GM21515 (cell line): Measurements from ENCODE around the gene ZBTB7C.
"Not testable (repeated sequence)": the region's sequence is repeated elsewhere in the genome, so short reads cannot be mapped to it uniquely, and the experiment has no call there.

ENCODE experiments used
- ATAC-seq: cut with Tn5 transposase; IDR thresholded peaks from one replicate; pipeline ENCODE4 v1.9.1; 2021; ENCODE audit not compliant: unreplicated experiment

Gene ZBTB7C

GRCh38 chr18:48303883-48304282, 105.3 kb downstream of the ZBTB7C start:
- ATAC-seq = no peak

GRCh38 chr18:48302736-48303135, 106.4 kb downstream of the ZBTB7C start:
- no peak for ATAC-seq

- ATAC-seq = no peak
These were observed 108.7 kb downstream of the ZBTB7C start for GRCh38 chr18:48300463-48300961.

- no peak for ATAC-seq
These were observed 112.0 kb downstream of the ZBTB7C start for GRCh38 chr18:48297139-48297538.

GRCh38 chr18:48296581-48296980, 112.6 kb downstream of the ZBTB7C start:
- no peak for ATAC-seq

- ATAC-seq = no peak
These were observed 113.4 kb downstream of the ZBTB7C start for GRCh38 chr18:48295586-48296311.

- no peak for ATAC-seq
These were observed 114.1 kb downstream of the ZBTB7C start for GRCh38 chr18:48294899-48295585.

GRCh38 chr18:48293954-48294898, 115.0 kb downstream of the ZBTB7C start:
- ATAC-seq = no peak

- no peak for ATAC-seq
These were observed 116.3 kb downstream of the ZBTB7C start for GRCh38 chr18:48292782-48293424.

GRCh38 chr18:48292229-48292628, 117.0 kb downstream of the ZBTB7C start:
- no peak for ATAC-seq

GRCh38 chr18:48290162-48290926, 118.8 kb downstream of the ZBTB7C start:
- no peak for ATAC-seq

- no peak for ATAC-seq
These were observed 124.4 kb downstream of the ZBTB7C start for GRCh38 chr18:48284743-48285142.

- ATAC-seq = not testable (repeated sequence)
These were observed 125.2 kb downstream of the ZBTB7C start for GRCh38 chr18:48284011-48284410.

GRCh38 chr18:48281460-48281859, 127.7 kb downstream of the ZBTB7C start:
- not testable (repeated sequence) for ATAC-seq

GRCh38 chr18:48279312-48279711, 129.9 kb downstream of the ZBTB7C start:
- no peak for ATAC-seq

- ATAC-seq = no peak
These were observed 131.1 kb downstream of the ZBTB7C start for GRCh38 chr18:48278081-48278480.

- ATAC-seq = no peak
These were observed 134.9 kb downstream of the ZBTB7C start for GRCh38 chr18:48274301-48274700.

GRCh38 chr18:48270929-48271328, 138.3 kb downstream of the ZBTB7C start:
- no peak for ATAC-seq

GRCh38 chr18:48265328-48265727, 143.9 kb downstream of the ZBTB7C start:
- no peak for ATAC-seq
